Activated CD4-positive, alpha-beta memory T cell treated with anti-CD3 and anti-CD28 coated beads, Interleukin-2, amount 10 ng/mL, durations not matched to agents 7 days and 5 days (primary cell): ENCODE results near the gene NGB. TPM values are rescaled to one million over a fixed set of nuclear protein-coding genes. Genes with fewer than 3 reads are reported as not detected.

Experiments used
- CTCF ChIA-PET: fragments of 350-600 bp; sonication (Branson Sonifier 250); formaldehyde crosslinking; loops from one replicate; lab custom pipeline; 2021; ENCODE audit warnings: antibody characterized with exemption, inconsistent platforms; lab: Charles Lee
- POLR2A ChIA-PET: fragments of 350-600 bp; sonication (Branson Sonifier 250); formaldehyde crosslinking; loops from one replicate; lab custom pipeline; 2021; ENCODE audit warnings: antibody characterized with exemption; lab: Charles Lee
- DNase-seq: peaks from one replicate; pipeline ENCODE4 v3.0.0-alpha.2; 2020
- H3K27ac Mint-ChIP-seq: one replicate; pipeline ENCODE4 v1.8.0; 2021; ENCODE audit warnings: mild to moderate bottlenecking, mixed read lengths
- H3K27me3 Mint-ChIP-seq: one replicate; pipeline ENCODE4 v1.8.0; 2021; ENCODE audit warnings: mixed read lengths
- H3K36me3 Mint-ChIP-seq: one replicate; pipeline ENCODE4 v1.8.0; 2021; ENCODE audit warnings: low read depth, mixed read lengths
- H3K4me1 Mint-ChIP-seq: one replicate; pipeline ENCODE4 v1.8.0; 2021; ENCODE audit warnings: mixed read lengths
- H3K4me3 Mint-ChIP-seq: one replicate; pipeline ENCODE4 v1.8.0; 2021; ENCODE audit warnings: mild to moderate bottlenecking, mixed read lengths
- H3K9me3 Mint-ChIP-seq: one replicate; pipeline ENCODE4 v1.8.0; 2021; ENCODE audit warnings: mixed read lengths
- total RNA-seq, 2 experiments: library from RNA; stranded (reverse); gene quantifications; one replicate each; pipeline ENCODE4 v1.2.3, GENCODE V29; 2021

NGB gene
- total RNA-seq, 2 experiments from 2014 or later, result not detected

GRCh38 chr14:77238996-77239395, 32.0 kb downstream of the NGB start:
- Mint-ChIP-seq H3K9me3 (no peaks in the 10 kb centered on the region), H3K4me3 (no peak overlapping the region), H3K27ac (no peak overlapping the region), H3K36me3 (no peaks in the 10 kb centered on the region), H3K4me1 (no peaks in the 10 kb centered on the region), H3K27me3 (peaks cover 2% of the 10 kb centered on the region)
- DNase-seq, result no peak
- CTCF ChIA-PET, result no interaction called here
- POLR2A ChIA-PET, result no interaction called here

GRCh38 chr14:77238356-77238755, 32.6 kb downstream of the NGB start:
- Mint-ChIP-seq H3K9me3 (no peaks in the 10 kb centered on the region), H3K36me3 (no peaks in the 10 kb centered on the region), H3K4me3 (no peak overlapping the region), H3K4me1 (no peaks in the 10 kb centered on the region), H3K27me3 (peaks cover 2% of the 10 kb centered on the region), H3K27ac (no peak overlapping the region)
- CTCF ChIA-PET, result interaction anchor here (1.1 kb wide), 1 partner anchor 25 kb away, joined by 3 read pairs; no protein-coding TSS in a partner anchor
- DNase-seq, result no peak
- POLR2A ChIA-PET, result no interaction called here

DNA sequence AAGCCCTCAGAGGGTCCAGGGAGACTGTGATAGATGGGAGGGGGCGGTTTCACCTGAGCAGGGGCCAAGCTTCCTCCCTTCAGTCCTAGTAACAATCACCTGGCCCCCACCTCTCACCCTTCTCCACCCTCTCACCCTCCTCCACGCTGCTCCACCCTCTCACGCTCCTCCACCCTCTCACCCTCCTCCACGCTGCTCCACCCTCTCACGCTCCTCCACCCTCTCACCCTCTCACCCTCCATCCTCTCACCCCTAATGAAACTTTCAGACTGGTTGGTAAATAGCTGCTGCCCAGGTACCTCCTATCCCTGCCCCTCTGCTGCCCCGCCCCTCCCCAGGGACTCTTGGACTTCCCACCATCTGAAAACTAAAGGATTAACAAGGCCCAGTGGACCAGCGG, 34.2 kb downstream of the NGB start:
- no peaks in the 10 kb centered on the region for H3K9me3 Mint-ChIP-seq
- no peaks in the 10 kb centered on the region for H3K36me3 Mint-ChIP-seq
- H3K4me1 Mint-ChIP-seq, result no peaks in the 10 kb centered on the region
- H3K27me3 Mint-ChIP-seq, result no peaks in the 10 kb centered on the region
- H3K27ac Mint-ChIP-seq, result no peak overlapping the region
- H3K4me3 Mint-ChIP-seq, result no peak overlapping the region
- ChIA-PET POLR2A (no interaction called here), CTCF (no interaction called here)
- no peak for DNase-seq

DNA sequence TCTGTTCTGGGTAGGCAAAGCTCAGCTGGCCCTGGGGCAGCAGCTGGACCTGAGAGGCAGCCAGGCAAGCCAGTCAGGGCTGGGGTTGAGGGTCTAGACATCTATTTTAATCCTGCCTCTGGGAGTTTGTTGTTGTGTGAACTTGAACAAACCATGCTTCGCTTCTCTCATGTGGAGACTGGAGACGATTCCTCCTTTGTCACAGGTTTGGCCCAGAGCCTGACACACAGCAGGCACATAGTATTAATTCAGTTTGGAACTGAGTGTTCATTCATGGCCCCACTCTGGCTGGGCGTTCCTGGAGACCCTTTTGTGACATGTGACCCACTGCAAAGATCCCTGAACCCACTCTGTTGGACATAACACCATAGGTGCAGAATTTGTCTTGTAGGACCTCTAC, 39.3 kb downstream of the NGB start:
- no peaks in the 10 kb centered on the region for H3K36me3 Mint-ChIP-seq
- no peaks in the 10 kb centered on the region for H3K4me1 Mint-ChIP-seq
- POLR2A ChIA-PET, result no interaction called here
- H3K27me3 Mint-ChIP-seq, result no peaks in the 10 kb centered on the region
- CTCF ChIA-PET, result no interaction called here
- no peak overlapping the region for H3K27ac Mint-ChIP-seq
- H3K4me3 Mint-ChIP-seq, result no peak overlapping the region
- no peak for DNase-seq
- no peaks in the 10 kb centered on the region for H3K9me3 Mint-ChIP-seq

DNA sequence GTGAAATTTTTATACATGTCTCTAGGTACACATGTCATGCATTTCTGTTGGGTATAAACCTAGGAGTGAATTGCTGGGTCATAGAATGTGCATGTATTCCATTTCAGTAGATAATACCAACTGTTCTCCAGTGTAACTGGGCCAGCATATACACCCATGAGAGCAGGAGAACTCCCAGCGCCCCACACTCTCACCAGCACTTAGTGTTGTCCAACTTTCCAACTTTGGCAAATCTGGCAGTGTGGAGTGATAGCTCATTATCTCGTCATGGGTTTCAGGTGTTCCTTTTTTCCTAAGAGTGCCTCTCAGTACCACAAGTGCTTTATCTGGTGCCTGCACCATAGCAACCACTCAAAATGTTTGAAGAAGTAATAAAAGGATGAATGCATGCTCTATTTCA, 40.1 kb downstream of the NGB start:
- H3K27ac Mint-ChIP-seq, result no peak overlapping the region

GRCh38 chr14:77228056-77228455, 43.0 kb downstream of the NGB start:
- Mint-ChIP-seq H3K27me3 (no peaks in the 10 kb centered on the region), H3K4me1 (no peaks in the 10 kb centered on the region), H3K9me3 (no peaks in the 10 kb centered on the region), H3K4me3 (no peak overlapping the region), H3K27ac (no peak overlapping the region), H3K36me3 (no peaks in the 10 kb centered on the region)
- ChIA-PET POLR2A (no interaction called here), CTCF (no interaction called here)
- DNase-seq, result no peak

More for the DNA sequence above, 40.1 kb downstream of the NGB start:
- POLR2A ChIA-PET, result no interaction called here
- Mint-ChIP-seq H3K4me3 (no peak overlapping the region), H3K4me1 (no peaks in the 10 kb centered on the region), H3K27me3 (no peaks in the 10 kb centered on the region), H3K36me3 (no peaks in the 10 kb centered on the region), H3K9me3 (no peaks in the 10 kb centered on the region)
- DNase-seq, result no peak
- CTCF ChIA-PET, result no interaction called here

DNA sequence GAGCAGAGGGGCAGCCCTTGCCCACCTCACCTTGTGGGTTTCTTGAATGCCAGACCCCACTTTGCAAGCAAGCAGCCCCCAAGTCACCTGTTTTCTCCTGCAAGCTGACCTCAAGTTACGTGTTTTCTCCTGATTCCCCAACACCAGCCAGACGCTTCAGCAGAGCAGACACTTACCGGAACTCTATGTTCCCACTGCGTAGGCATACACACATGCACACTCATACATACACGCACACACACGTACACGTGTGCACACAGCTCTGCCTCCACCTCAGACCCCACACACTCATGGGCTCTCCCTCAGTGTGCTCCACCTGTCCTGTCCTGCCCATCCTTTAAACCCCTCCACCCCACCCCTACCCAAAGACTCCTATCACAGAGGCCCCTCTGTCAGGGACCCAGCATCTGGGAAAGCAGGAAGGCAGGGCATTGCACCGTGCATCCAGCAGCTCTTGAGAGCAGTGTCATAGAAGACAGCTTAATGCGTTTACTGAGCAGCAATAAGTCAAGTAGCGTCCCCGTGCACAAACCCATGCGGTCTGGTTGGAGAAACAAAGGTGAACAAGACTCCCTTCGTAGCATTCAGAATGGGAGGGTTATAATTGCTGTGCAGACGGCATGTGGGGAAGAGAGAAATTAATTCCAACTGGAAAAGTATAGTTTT, 45.0 kb downstream of the NGB start:
- no peak for DNase-seq
- Mint-ChIP-seq H3K9me3 (no peaks in the 10 kb centered on the region), H3K27ac (no peak overlapping the region), H3K36me3 (no peaks in the 10 kb centered on the region), H3K4me3 (no peak overlapping the region), H3K27me3 (no peaks in the 10 kb centered on the region), H3K4me1 (no peaks in the 10 kb centered on the region)
- ChIA-PET CTCF (no interaction called here), POLR2A (no interaction called here)

DNA sequence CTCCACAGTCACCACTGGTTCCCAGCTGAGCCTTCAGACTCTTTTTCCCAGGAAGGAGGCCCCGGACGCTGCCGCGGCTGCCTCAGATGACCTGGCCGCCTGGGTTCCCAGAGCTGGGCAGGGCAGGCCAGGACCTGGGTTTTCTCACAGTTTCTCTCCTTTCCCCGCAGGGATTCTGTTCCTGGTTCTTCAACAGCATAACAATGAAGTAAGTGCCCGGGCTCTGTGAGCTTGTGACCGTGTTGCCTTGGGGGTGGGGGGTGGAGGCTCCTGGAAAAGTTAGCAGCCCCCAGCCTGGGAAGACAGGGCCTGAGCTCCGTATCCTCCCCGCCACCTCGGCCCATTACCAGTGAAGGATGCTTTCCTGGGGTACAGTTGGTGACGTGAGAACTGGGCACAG, 45.8 kb downstream of the NGB start:
- H3K4me3 Mint-ChIP-seq, result no peak overlapping the region
- CTCF ChIA-PET, result no interaction called here

GRCh38 chr14:77224212-77224611, 46.8 kb downstream of the NGB start:
- ChIA-PET CTCF (no interaction called here), POLR2A (no interaction called here)
- Mint-ChIP-seq H3K27ac (no peak overlapping the region), H3K9me3 (no peaks in the 10 kb centered on the region), H3K4me1 (no peaks in the 10 kb centered on the region), H3K27me3 (no peaks in the 10 kb centered on the region), H3K36me3 (no peaks in the 10 kb centered on the region), H3K4me3 (no peak overlapping the region)
- DNase-seq, result no peak

More for the DNA sequence above, 45.8 kb downstream of the NGB start:
- Mint-ChIP-seq H3K36me3 (no peaks in the 10 kb centered on the region), H3K9me3 (no peaks in the 10 kb centered on the region), H3K27ac (no peak overlapping the region), H3K27me3 (no peaks in the 10 kb centered on the region), H3K4me1 (no peaks in the 10 kb centered on the region)
- POLR2A ChIA-PET, result no interaction called here
- DNase-seq, result no peak

DNA sequence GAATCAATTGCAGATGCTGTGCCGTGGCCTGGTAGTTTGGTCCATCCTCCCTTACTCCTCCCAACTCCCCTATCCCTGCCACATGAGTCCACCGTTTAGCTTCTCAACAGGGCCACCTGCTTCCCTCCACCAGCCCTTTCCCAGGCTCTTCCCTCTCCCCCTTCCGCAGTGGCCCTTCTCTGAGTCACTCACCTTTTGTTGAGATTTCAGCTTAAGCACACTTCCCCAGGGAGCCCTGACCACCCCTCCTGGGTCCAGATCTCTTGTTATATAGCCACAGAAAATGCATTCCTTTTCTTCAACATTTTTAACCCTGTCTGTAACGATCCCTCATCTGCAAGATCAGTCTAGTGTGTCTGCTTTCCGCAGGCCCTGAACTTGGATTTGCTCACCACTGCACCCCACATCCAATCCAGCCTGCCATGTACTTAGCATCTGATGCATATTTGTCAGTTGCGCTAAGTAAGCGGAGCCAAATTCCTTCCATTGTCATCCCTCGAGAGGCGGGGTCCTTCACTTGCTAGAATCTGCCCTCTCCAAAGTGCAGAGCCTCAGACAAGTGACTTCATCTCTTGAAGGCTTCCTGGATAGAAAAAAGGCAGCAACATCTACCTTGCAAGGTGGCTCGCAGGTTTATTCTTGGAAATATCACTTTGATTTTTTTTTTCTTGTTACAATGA, 48.3 kb downstream of the NGB start:
- ChIA-PET POLR2A (no interaction called here), CTCF (no interaction called here)
- H3K36me3 Mint-ChIP-seq, result no peaks in the 10 kb centered on the region
- H3K27me3 Mint-ChIP-seq, result no peaks in the 10 kb centered on the region
- no peak overlapping the region for H3K27ac Mint-ChIP-seq
- no peaks in the 10 kb centered on the region for H3K4me1 Mint-ChIP-seq
- no peaks in the 10 kb centered on the region for H3K9me3 Mint-ChIP-seq
- no peak overlapping the region for H3K4me3 Mint-ChIP-seq
- DNase-seq, result no peak

- Mint-ChIP-seq H3K27ac (no peak overlapping the region), H3K36me3 (no peaks in the 10 kb centered on the region), H3K27me3 (peaks cover 8% of the 10 kb centered on the region), H3K9me3 (no peaks in the 10 kb centered on the region), H3K4me1 (no peaks in the 10 kb centered on the region), H3K4me3 (no peak overlapping the region)
- ChIA-PET CTCF (no interaction called here), POLR2A (no interaction called here)
- no peak for DNase-seq
Observed at GRCh38 chr14:77221241-77221871, 49.6 kb downstream of the NGB start.

DNA sequence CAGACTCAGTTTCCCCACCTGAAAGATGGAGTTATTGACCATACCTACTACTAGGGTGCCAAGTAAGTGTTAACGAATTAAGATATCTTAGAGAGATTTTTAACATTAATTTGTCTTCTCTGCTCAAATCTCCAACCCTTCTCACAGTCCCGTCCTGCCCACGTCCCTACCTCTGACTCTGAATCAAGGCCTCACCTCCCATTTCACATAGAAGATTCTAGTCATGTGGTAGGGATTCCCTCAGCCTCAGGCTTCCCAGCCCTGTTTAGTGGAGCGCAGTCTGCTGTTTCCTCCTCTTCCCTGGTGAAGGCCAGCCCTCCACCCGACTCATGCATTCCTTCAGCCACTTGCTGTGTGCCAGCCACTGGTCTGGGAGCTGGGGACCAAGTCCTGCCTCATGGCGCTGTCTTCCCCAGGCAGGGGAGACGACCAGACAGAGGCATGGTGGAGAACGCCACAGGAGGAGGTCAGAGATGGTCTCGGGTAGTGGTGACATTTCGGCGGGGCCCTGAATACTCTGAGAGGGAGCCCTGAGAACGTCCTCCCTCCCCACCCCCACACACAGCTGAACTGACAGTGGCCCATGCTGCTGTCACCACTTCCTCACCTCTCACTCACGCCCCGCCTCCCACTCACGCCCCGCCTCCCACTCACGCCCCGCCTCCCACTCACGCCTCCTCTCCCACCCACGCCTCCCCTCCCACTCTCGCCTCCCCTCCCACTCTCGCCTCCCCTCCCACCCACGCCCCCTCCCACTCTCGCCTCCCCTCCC, 50.6 kb downstream of the NGB start:
- no peak overlapping the region for H3K27ac Mint-ChIP-seq
- no peaks in the 10 kb centered on the region for H3K36me3 Mint-ChIP-seq
- H3K27me3 Mint-ChIP-seq, result peaks cover 9% of the 10 kb centered on the region
- no peak overlapping the region for H3K4me3 Mint-ChIP-seq
- CTCF ChIA-PET, result no interaction called here
- no peaks in the 10 kb centered on the region for H3K4me1 Mint-ChIP-seq
- POLR2A ChIA-PET, result no interaction called here
- no peak for DNase-seq
- no peaks in the 10 kb centered on the region for H3K9me3 Mint-ChIP-seq

GRCh38 chr14:77219591-77219990, 51.4 kb downstream of the NGB start:
- CTCF ChIA-PET, result no interaction called here
- no peak overlapping the region for H3K27ac Mint-ChIP-seq
- no peak overlapping the region for H3K4me3 Mint-ChIP-seq
- peaks cover 14% of the 10 kb centered on the region for H3K27me3 Mint-ChIP-seq
- no peaks in the 10 kb centered on the region for H3K4me1 Mint-ChIP-seq
- H3K36me3 Mint-ChIP-seq, result no peaks in the 10 kb centered on the region
- POLR2A ChIA-PET, result no interaction called here
- H3K9me3 Mint-ChIP-seq, result no peaks in the 10 kb centered on the region
- DNase-seq, result no peak
